Measurements from ENCODE around the gene RHOBTB1.
"Not testable (repeated sequence)": the region's sequence is repeated elsewhere in the genome, so short reads cannot be mapped to it uniquely, and the experiment has no call there.

Gene RHOBTB1

DNA sequence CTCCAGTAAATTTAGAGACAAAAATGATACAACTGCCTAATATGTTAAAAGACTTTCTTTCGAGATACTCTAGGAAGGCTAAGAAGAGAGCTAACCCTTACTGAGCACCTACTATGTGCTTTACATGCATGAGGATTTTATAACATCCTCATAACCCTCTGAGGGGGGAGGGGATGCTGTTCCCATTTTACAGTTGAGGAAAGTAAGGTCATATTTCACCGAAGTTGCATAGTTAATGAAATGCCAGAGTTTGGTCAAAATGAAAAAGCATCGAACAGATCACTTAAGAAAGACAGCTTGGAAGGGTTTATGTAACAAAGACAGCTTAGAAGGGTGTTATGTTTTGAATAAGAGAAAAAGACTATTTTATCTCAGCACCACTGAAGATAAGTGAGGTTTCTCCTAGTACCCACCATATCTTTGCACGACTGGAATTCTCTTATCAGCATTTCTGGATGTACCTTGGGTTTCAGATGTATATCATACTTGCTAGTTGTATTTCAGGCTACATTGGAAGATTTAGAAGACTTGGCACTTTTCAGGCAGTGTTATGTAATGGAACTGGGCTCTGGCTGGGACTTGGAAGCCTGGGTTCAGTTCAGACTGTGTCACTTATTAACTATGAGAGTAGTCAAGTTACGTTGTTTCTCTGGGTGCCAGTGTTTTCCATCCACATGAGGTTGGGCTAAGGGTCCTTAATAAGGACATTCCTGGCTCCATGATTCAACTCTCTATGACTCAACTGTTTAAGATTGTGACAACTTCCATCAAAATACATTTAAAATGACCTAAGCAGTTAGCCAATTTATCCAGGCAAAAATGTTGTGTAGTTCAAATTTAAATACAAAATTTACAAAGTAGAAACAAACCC lies 6.0 kb downstream of the RHOBTB1 start:
- DNase-seq: no peak

DNA sequence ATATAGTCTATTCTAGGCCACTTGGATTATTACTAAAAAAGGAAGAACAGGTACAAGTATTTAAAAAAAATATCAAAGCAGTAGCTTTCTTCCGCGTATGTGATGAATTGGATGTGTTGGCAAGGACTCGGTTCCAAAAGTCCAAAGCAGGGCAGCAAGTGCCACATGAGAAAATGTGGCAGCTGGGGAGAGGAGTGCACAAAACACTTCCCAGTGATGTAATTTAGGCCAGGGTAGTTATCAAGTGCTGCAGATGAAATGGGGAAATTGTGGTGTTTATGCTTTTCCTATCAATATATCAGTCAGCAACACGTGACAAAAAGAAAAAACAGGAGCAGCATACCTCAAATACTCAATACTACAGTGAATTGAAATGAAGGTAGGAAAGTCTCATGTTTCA lies 7.0 kb downstream of the RHOBTB1 start:
- DNase-seq: no peak

DNA sequence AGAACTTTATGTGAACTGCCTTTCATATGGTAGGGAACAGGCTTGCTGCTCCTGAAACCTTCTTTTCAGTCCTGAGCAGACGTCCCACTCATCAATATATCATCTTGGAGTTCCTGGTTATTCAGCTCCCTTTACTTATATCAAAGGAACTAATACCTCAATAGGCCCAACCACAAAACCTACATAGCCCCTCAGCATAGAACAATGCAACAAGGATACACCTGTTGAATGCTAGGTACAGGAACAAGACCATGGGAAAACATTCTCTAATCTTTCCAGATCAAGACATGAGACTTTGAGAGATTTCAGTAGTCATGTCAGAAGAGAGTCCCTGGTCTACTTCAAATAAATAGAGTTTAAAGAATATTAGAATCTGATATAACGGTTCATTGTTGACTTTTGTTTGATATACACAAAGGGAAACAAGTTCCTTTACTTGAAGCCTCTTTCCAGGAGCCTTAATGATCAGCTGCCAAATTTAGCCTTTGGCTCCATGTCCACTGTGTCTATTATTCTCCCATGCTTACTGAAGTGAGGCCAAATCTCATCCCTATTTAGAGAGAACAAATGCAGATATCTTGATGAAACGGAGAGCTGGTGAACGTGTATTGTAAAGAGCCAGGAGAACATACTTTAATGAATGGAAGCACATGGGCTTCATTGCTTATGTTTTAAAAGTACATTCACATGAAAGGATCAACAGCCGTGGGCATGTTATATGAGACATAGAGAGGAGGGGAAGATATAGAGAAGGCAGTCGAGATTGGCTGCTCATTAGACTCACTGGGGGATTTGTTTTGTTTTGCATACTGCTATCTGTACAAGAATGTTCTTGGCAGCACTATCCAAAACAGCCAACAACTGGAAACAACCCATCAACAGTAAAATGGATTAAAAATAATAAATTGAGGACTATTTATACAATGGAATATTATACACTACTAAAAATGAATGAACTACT lies 9.5 kb downstream of the RHOBTB1 start:
- no peak for DNase-seq

DNA sequence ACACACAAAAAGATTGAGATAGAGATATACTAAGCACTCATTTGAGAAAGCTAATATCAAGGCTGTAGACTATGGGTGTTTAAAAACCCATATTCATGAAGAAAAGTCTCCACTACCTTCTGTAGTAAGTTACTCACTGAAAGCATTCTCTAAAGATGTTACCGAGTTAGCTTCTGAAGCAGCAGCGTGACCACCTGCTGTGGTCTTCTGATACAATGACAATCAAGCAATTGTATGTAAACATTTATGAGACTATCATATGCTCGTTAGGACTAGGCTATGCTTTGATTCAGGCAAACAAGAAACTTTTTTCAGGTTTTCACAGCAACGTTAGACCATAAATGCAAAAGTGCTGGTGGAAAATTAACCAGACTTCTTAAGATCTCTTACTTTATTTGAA lies 11.2 kb downstream of the RHOBTB1 start:
- no peak for DNase-seq

DNA sequence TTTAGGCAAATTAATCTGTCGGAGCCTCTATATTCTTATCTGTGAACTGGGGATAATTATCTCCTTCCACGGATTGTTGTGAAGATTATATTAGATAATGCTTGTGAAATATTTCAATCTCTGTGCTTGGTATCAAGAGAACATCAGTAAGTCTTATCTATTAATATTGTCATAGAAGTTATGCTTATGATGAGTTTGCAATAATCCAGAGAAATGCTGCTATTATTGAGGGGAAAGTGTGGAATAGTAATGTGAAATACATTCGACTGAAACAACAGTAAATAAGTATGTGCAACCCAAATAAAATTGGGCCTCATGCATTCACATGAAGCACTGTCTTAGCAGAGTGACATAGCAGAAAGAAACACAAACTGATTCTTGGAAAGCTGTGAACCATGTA lies 13.7 kb downstream of the RHOBTB1 start:
- no peak for DNase-seq

DNA sequence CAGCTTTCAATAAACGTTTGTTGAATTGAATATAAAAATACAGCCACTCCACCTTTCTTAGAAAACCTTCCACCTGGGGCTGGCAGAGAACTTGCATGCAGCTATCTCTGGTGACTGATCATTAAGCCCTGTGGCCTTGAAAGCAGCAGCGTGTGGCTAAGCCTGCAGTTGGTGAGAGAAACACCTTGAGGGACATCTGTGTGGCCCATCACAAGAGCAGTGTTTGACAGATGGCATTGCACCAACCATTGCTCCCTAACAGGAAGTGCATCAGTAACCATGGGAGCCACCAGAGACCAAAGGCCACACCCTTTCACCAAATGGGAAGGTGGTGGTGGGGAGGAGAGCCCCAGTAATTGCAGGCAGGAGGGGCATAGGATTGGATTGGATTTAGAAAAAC lies 22.4 kb downstream of the RHOBTB1 start:
- no peak for DNase-seq

DNA sequence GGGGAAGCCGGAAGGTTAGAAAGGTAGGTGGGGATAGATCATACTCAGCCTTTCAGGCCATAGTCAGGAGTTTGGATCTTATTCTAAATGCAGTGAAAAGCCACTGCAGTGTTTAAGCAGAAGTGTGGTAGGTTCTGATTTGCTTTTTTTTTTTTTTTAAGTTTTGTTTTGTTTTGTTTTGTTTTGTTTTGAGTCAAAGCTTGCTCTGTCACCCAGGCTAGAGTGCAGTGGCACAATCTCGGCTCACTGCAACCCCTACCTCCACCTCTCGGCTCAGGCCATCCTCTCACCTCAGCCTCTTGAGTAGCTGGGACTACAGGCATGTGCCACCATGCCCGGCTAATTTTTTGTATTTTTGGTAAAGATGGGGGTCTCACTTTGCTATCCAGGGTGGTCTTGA lies 23.5 kb downstream of the RHOBTB1 start:
- no peak for DNase-seq

DNA sequence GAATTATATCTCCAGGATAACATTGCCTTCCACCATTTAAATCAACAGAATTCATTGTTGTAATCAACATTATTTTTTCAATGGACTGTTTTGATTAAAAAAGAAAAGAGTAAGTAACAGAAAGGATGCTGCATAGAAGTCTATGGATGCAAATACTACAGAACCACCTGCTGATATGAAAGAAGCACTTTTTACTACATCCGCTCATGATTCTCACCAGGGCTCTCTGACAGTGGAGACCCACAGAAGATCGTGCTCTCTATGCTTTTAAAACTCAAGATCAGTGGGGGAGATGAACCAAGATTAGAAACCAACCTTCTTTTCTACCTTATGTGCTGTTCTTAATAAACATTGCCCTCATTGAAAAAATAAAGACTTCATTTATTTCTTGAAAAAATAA lies 24.4 kb downstream of the RHOBTB1 start:
- DNase-seq: no peak

DNA sequence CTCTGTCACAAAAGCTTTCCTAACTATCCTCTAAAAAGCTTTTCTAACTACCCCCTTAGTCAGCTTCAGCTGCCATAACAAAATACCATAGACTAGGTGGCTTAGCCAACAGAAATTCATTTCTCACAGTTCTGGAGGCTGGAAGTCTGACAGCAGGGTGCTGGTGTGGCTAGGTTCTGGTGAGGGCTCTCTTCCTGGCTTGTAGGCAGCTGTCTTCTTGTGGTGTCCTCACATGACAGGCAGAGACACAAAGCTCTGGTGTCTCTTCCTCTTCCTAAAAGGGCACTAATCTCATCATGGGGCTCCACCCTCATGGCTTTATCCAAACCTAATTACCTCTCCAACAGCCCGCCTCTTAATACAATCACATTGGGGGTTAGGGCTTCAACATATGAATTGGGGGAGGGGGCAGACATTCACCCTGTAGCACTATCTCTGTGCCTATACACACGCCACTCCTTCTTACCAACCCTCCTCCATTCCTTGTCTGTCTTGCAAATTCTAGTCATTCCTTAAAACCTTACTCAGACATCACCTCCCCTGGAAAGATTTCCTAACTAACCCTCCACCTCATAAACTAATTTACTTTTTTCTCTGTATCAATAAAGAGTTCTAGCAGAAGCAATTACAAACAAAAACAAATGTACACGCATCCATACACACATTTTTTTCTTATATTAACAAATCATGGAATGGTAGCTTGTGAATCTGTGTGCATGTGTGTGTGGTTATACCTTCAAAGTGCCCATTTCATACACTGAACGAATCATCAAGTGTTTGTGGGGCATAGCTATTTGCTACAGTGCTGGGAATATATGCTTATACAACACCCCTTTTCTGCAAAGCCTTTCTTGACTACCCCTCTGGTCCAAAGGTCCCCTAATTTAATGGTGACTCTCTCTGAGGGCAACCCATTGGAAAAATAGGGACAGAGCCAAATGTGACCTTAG lies 26.4 kb downstream of the RHOBTB1 start:
- no peak for DNase-seq

DNA sequence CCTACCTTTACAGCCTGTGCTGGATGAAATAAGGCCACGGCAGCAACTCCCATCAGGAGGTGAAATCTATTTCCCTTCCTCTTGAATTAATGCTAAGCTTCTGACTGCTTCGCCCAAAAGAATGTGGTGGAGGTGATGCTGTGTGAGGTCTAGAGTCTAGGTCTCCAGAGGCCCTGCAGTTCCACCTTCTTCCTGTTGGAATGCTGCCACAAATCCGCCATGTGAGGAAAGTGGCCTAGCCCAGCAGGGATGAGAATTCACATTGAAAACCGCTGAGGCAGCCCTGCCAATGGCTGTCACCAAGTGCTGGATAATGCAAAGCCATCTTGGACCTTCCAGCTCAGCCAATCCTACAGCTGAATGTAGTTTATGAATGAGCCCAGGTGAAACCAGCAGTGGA lies 28.0 kb downstream of the RHOBTB1 start:
- no peak for DNase-seq

DNA sequence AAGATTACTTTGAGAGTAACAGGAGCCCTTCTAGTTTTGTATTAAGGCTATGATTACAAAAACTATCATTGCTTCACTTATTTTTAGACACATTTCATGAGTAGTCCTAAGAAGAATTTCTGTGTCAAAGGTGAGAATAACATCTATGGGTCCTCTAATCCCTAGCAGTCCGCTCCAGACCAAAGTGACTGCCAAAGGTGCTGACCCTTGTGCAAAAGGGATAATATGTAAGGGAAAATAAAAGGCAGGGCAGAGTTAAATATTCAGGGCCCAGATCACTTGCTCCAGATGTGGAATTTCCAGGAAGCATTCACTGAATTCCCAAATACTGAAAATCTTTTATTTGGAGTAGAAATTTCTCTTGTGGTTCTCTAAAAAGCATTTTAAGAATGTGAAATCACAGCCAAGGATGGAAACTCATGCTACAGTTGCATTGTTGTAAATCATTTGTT lies 29.3 kb downstream of the RHOBTB1 start:
- DNase-seq: no peak

DNA sequence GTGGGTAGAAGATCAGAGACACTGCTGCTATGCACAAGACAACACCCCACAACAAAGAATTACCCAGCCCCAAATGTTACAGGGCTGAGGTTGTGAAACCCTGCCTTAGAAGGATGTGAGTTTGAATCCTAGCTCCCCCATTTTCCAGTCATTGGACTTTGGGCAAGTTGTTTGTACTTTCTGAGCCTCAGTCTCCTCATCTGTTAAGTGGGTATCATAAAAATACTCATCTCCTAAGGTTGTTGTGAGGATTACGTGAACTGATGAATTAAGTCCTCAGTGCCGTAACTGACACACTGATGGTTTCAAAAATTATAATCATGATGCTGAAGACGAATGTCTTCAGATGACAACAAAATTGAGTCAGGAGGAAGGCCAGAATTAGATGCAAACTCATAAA lies 30.3 kb downstream of the RHOBTB1 start:
- DNase-seq: no peak

DNA sequence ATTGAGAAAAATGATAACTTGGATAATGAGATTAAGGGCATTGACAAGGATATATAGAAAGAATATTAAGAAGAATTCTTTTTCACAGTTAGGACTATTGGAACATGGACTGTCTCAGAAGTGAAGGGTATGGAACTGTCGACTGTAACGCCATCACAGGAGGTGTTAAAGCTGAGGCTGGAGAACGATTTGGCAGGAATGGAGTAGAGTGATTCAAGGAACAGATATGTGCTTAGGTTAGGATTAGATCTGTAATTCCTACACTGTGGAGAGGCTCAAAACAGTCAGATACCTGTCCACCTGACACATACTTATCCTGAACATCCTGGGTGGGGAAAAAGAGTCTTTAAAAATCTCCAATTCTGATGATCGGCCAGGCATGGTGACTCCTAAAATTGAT lies 30.9 kb downstream of the RHOBTB1 start:
- no peak for DNase-seq

DNA sequence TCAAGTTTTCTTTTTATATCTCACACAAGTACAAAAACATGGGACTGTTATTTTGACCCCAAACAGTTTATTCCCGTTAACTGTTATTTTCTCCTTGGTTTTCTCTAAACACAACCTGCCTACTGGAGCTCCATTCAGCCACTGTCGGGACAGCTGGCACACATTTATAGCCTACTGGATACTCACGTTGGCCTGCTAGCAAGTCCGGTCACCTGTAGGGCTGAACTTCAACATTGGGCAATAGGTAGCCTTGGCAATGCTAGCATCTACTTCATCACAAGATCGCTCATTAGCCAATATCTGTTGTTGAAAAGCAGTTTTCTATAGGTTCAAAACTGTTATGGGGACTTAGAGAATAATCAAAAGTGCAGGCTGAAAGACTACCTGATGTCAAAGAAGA lies 32.3 kb downstream of the RHOBTB1 start:
- DNase-seq: no peak

DNA sequence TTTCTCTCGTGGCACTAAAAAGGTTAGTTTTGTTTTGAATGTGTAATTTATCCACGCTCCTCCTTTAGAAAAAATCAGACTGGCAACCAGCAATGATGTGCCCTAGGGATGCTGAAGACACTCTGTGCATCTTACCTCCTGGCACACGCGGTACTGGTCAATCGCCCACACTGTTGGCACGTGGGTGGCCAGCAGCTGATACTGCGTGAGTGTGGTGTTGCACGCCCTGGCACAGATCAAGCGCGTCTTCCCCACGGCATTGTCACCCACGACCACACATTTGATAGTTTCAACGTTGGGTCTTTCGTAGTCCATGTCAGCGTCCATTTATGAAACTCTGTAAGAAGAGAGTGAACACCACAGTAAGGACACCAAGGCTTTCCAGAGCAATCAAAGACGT lies 32.8 kb downstream of the RHOBTB1 start:
- no peak for DNase-seq

DNA sequence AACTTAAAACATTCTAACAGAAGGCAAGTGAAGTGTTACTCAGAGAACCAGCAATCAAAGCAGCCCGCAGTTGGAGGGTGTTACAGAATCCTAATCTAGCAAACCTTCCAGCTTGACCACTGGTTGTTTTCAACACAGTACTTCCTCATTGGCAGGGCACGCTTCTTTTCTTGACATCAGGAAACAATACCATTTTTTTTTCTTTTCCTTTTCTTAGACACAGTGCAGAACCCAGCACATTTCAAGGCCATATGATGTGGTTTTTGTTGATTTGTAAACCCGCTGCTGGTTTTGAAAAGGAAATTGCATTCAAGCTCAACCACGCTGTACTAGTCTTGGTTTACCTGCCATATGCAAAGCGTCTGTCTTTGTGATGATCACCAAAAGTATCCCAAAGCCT lies 33.4 kb downstream of the RHOBTB1 start:
- no peak for DNase-seq

DNA sequence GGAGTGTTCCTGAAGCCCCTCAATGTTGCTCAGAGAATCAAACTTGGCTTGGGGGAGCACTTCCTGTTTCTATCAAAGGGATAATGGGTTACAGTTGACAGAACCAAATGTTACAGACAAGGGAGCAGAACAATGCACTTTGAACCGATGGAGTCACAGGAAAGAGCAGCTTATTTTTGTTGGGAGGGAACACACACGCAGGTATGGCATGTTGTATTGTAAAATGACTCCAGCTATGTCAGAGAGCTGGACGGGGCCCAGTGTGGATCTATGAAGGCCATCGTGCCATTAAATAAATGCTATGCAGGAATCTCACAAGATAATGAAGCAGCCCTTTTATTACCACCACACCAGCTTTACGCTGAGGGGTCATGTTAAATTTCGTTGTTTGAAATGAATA lies 35.1 kb downstream of the RHOBTB1 start:
- no peak for DNase-seq

DNA sequence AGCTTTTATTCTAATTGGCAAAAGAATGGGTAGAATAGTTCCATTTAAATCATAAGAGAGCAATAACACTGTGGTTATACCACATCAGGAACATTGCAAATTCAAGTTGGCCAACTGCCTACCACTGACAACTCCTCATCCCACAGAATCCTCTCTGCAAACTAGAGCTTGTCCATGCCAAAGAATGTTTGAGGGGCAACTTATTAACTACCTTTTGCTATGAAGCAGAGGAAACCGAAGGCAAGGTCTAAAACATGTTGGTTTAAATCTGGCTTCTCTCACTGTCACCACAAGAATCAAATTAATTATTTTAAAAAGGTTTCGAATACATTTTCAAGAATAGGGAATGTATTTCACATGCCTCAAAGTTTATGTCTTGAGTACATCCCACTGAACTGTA lies 36.0 kb downstream of the RHOBTB1 start:
- DNase-seq: no peak

DNA sequence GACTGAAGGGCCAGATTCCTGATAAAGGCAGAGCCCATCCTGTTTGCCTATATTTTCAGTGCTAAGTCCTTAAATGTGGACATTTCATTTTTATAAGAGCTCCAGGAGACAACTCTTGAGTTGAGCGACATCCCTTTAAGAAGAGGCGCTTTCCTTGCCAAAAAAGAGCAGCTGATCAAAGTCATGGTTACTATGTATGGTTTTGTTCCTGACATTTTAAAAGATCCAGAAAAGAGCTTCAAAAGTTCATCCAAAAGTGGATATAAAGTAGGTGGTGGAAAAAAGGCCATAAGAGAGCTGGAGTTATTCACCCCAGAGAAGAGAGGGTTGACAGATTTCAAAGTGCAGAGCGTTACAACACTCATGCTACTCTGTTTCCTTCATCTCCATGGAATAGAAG lies 36.7 kb downstream of the RHOBTB1 start:
- DNase-seq: no peak

DNA sequence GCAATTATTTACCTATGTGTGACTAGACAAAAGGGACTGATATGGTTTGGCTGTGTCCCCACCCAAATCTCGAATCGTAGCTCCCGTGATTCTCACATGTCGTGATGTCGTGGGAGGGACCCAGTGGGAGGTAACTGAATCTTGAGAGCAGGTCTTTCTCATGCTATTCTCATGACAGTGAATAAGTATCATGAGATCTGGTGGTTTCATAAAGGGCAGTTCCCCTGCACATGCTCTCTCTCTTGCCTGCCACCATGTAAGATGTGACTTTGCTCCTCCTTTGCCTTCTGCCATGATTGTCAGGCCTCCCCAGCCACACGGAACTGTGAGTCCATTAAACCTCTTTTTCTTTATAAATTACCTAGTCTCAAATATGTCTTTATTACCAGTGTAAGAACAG lies 37.2 kb downstream of the RHOBTB1 start:
- not testable (repeated sequence) for DNase-seq

DNA sequence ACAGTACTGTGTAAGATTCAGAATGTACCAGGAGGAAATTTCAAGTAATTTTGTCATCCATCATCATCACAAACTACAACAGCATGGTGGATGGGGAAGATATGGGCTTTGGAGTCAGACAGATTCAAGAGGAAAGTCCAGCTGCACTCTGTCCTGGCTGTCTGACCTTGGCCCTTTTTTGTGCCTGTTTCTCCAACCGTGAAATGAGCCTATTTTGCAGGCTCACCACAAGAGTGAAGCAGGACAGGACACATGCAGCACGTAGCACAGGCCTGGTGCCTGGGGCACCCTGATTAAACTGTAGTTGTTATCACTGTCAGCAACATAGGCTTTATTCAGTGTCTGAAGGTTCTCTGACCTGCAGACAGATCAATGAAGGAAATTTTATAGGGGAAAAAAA lies 37.6 kb downstream of the RHOBTB1 start:
- no peak for DNase-seq

DNA sequence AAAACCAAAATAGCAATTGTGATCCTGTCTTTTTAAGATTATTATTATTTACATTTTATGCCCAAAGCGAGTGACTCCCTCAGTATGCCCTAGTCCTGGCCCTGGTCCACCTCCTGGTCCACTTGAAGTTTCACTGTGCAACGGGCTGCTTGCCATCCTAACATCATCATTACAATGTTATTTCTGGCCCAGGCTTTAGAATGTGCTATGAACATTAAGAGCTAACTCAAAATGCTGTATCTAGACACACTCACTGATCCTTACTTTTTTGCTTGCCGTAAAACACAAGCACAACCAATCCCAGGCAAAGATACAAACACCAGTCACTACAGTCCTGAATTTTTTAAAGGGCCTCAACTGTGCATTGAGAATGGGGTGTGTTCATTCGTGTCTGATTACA lies 38.4 kb downstream of the RHOBTB1 start:
- no peak for DNase-seq

DNA sequence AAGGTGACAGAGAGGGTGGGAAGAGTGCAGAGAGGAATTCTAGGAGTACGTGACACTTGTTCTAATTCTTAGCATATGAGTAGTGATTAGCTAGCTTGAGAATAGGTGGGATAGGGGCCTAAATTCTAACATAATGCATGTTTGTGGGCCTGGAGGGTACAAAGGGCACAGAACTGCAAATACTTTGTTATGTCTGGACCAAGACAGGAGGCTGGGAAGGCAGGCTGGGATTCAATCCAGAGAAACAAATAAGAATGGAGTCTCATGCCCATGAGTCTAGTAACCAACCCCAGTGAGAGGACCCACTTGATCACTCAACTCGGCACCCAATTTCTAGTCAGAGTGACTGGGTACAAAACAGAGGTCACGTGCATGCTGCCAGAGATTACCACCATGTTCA lies 40.9 kb downstream of the RHOBTB1 start:
- no peak for DNase-seq
